Colon (tissue), 2 donors: ENCODE results near the gene PLPP1.

ENCODE experiments used
- FAIRE-seq: peaks from 2 replicates; lab custom pipeline; 2012; peaks lifted over from hg19 to GRCh38; lab: Jason Lieb, UNC
- donor health status: control.
- donor health status: control.

The PLPP1 gene

DNA sequence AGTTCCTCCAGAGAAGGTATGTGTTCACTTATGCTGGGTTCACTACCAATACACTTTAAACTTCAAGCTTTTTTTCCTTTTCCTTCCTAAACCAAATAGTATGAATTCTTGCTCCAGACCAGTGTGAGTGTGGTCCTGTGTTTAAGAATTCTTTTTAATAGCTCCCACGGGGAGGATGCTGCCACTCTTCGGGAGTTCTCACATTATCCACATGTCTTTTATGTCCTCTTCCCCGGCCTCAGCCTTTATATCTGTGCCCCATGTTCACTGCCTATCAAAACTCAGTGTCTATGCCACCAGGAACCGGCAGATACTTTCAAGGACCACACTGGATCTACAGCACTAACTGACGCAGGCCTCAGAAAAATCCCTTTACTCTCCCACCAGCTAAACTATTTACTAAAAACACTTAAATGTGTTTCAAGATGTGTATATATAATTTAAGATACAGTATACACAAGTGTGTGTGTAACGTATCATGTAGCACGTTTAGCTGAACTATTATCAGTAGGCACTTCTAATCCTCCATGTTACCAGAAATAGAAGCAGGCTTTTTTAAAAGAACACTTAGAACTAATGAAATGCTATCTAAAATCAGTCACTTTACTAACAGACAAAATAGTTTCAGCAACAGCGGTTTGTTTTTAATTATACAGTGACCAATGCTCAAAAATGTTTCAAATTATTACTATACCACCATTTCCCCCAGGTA lies 88.0 kb downstream of the PLPP1 start:
- no peak for FAIRE-seq

DNA sequence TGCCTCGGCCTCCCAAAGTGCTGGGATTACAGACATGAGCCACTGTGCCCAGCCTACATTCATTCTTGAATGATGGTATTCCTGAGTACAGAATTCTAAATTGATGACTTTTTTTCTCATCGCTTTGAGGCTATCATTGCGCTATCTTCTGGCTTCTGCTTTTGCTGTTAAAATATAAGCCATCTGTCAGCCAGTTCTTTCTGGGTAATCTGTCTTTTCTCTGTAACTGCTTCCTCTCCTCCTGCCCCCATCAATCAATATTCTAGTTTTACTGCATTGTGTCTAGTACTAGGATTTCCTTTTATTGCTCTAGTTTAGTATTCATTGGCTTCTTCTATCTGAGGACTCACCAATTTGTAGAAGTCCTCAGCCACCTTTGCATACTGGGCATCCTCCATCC lies 89.0 kb downstream of the PLPP1 start:
- no peak for FAIRE-seq

DNA sequence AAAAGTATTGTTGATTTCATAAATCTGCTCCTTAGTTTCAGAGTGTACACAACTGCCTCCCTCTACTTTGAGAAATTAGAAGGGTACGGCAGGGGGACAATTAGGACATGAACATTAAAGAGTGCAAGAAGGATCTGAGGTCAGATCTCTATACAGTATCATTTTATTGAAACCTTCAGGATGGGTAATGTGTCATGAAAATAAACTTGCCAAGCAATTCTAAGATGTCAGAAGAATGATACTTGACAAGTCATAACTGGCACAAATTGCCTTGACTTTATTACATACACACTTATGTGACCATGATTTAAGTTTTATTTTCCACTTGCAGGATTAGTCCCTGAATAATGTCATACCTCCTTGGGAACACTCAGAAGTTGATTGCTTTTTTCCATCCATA lies 92.8 kb downstream of the PLPP1 start:
- no peak for FAIRE-seq

DNA sequence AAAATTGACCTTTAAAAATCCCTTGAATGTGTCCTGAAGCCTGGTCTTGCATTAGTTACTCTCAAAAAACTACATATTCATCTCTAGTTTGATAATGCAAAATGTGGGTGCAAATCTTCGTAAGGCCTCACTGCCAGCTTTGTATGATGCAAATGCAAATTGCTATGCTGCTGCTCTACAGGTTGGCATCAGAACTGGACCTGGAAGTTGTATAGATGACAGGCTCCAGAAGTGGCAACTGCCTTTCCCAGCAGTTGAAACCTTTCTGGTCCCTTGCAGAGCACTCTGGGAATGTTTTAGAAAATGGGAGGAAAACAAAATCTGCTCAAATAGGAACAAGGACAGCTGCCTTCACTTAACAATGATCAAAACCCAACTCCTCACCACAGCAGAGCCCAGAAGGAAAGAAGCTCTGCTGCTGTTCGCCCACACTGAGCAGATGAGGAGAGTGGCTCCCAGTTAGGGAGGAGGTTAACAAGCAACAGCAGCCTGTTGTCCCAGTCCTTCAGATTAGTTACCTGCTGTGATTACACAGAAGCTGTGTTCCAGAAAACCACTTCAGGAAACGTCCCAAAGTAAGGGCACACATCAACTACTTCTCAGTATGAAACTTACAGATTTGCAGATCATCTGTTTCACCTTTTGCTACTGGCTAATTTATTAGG lies 93.5 kb downstream of the PLPP1 start:
- FAIRE-seq, result no peak

DNA sequence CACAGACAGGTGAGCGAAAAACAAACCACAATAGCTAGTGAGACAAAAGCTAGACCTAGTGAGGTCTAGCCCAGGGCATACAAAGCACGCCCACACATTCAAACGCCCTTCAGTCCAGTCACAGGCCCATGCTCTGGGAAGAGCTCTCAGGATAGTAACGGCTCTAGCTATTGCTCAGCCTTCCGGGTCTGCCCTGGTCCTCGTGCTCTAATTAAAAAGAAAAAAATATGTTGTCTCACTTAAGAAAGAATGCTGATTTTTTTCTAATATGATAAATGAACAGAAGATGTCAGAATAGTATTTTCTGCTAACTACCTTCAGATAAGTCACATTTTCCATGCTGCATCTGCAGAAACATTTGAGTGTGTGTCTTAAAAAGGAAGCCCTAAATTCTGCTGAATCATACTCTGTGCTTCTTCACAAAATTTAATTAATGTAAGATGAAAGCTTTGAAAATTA lies 94.5 kb downstream of the PLPP1 start:
- no peak for FAIRE-seq

DNA sequence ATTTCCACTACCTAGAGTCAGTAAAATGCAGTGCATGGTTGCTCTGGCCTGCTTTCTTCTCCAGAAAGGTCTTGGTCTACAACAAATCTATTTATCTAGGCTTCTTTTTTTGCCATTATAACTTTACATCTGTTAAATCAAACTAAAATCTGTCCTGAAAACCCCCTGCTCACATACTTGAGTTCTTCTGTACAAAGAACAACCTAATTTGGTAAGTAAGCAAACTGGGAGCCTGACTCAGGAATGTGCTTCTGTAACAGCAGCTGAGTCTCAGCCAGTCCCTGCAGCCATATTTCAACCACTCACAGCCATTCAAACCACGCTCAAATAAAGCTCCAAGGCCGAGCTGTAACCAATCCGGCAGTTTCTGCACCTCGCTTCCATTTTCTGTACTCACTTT lies 95.8 kb downstream of the PLPP1 start:
- no peak for FAIRE-seq

DNA sequence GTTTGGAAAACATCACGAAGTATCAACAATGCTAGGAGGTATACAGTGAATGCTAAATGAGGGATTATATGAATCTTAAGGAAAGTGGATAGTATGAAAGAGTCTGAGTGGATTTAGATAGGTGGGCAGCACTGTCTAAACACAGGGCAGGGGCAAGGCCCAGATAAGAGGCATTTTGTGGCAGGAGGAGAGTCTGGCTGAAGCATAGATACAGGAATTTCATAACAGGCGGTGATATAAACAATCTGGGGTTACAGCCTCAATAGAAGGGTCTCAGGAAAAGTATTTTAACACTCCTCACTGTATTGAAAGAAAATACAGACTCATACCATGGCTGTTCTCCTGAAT lies 96.9 kb downstream of the PLPP1 start:
- FAIRE-seq, result no peak

DNA sequence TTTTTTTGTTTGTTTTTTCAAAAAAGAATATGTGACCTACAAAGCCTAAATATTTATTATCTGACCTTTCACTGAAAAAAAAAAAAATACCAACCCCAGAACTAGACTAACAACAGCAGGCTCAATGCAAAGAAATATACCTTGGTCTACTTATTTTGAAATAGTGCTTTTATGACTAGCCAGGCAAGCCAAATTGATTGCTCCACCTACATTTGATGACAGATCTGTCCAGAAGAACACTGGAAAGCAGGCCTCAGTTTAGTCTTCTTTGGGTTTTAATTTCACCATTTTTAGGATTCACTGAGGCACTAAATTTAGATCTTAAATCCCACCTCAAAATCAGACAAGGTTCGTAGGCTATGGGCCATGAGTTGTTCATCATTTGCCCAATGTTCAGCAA lies 97.3 kb downstream of the PLPP1 start:
- FAIRE-seq, result no peak

DNA sequence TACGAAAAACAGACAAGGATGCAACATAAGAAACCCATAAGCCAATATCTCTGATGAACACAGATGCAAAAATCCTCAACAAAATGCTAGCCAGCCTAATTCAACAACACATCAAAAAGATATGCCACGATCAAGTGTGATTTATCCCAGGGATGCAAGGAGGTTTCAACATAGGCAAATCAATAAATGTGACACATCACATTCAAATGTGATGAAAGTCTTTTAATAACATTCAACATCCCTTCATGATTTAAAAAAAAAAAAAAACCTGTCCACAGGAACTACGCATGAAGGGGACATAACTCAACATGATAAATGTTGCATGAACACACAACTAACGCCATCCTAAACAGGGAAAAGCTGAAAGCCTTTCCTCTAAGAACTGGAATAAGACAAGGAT lies 102.2 kb downstream of the PLPP1 start:
- FAIRE-seq, result no peak

DNA sequence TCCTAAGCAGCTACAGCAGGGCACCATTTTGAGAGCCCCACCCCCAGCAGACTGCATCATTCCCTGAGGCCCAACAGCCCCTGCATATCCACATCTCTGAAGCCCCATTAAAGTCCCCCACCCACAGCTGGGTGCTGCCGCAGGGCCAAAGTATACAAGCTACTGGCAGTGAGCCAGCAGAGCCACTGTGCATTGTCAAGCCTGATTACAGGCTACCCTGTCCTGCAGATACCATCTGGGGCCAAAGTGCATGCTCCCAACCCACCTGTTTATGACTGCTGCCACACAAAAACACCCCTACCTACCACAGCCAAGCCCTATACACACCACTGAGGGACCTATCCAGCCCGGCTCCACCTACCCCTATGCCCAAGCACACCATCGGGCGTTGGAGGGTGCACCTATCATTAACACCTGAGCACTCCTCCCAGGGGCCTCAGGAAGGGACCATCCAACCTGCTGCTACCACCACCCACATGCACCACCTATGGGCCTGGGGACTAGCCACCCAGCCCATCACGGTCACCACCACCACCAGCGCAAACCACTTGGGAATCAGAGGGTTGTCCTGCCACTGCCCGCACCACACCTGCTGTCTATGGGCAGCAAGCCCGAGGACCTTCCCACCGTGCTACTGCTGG lies 105.0 kb downstream of the PLPP1 start:
- FAIRE-seq, result no peak

DNA sequence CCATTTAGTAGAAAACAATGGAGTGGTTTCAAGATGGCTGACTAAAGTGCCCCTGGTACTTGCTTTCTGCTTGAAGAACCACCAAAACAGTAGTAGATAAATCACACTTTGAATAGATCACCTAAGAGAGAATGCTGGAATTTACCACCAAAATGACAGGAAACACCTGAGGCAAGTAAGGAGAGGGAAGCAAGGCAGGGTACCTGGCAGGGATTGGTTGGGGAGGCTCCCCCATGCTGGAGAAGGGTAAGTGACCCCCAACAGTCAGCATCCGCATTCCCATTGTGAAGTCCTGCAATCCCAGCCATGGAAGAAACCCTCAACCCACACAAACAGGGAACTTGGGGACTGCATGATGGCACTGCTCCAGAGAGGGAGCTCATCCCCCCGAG lies 105.5 kb downstream of the PLPP1 start:
- FAIRE-seq, result no peak

DNA sequence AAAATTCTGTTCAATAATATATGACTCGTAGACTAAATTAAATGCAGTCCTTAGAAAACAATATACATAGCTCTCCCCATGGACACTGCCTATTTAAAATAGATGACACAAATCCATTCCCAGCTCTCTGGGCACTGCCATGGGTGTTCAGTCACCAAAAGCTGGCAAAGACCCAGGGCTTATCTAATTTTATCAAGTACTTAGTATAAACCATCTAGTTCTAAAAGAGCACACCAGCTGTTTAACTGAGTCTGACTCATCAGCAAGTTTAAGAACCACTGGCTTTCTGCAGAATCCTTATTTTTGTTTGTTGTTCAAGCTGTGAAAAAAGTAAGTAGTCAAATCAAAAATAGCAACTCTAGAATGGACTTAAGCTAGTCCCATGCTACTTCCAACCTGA lies 107.6 kb downstream of the PLPP1 start:
- no peak for FAIRE-seq

DNA sequence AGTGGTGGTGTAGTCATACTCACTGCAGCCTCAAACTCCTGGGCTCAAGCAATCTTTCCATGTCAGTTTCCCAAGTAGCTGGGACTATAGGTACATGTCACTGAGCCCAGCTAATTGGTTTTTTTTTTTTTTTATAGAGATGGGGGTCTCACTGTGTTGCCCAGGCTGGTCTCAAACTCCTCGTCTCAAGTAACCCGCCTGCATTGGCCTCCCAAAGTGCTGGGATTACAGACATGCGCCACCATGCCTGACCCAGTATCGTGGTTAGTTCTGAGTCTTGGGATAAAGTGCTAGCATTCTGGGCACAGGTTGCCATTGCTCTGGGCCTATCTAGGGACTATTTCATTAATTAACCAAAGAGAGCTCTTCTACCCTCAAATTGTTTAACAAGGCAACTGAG lies 108.3 kb downstream of the PLPP1 start:
- FAIRE-seq, result no peak

DNA sequence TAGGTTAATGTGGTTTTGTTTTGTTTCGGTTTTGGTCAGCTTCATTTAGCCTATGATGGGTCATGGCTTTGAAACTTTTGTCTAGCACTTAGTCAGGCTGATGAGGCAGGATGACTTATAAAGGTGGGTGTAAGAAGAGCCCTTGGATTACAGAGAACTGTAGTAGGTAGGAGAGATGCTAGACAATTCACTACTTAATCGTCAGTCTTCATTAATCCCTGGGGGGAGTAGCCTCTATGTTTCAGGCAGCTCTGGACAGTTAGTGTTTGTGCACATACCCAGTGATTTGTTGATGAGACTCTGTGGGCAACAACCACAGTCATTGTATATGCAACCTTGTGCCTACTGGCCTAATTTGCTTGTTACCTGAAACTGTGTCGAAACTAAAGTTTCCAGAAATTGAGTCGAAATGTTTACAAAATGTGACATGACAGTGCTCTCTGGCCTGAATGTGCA lies 113.7 kb downstream of the PLPP1 start:
- FAIRE-seq, result no peak

DNA sequence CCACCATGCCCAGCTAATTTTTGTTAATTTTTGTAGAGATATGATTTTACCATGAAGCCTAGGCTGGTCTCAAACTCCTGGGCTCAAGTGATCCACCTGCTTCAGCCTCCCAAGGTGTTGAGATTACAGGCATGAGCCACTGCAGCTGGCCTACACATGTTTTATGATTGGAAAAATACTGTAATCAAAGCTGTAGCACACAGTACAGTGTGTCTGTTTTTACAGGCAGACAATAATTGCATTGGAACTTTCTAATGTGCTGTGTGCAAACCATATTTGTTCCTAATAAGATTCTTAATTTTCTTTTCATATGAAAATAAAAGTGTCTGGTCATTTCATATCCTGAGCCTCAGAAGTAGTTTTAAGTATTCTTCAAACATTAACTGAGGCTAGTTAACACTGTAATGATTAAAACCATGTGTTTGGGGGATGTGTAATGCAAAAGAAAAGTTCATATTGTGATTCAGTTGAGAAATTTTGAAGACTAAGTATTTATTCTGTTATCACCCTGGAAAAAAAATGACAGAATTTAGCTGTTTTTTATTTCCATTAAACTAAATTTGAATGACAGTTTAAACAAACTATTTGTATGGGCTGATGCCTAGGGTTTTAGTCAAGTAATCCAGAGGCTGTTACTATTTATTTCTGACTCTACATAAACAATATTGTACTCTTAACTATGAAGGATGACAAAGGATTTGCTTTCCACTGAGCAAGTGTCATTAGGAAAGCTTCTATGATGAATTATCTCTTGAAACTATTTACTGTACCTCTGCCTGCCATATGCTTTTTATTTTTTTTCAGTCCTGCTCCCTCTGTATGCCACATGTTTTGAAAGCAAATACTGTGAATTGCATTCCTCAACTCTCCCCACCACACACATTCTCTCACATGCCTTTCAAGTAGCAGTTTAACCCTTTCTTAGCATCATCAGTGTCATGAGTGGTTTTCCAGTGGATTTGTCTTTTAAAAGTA lies 115.5 kb downstream of the PLPP1 start:
- FAIRE-seq, result no peak

DNA sequence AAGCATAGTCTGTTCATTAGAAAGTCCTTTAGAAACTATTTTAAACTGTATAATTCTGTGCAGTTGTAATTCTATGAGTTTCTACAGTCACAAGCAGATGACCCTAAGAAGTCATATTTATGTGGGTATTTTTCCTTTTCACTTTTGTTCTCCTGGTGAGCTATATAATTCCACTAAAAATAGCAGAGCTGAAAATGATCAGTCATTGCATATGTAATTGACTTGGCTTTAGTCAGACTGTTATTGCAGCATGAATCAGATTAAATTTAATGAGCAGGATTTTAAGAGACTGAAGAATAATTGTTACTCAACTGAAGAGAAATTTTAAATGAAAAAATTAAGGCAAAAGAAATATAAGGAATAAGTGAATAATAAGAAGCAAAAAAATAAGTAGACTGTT lies 118.5 kb downstream of the PLPP1 start:
- no peak for FAIRE-seq

DNA sequence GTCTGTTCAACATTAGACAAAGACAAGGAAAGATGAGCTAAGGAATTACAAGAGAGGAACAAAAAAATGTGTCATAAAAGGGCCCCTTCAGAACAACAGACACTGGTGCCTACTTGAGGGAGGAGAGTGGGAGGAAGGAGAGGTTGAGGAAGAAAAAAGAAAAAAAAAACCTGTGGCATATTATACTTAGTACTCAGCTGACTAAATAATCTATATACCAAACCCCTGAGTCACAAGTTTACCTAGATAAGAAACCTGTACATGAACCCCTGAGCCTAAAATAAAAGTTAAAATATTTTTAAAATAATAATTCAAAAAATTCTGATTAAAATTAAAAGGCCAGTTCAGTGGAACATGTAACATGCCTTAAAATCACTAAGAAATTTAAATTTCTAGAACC lies 119.7 kb downstream of the PLPP1 start:
- no peak for FAIRE-seq

DNA sequence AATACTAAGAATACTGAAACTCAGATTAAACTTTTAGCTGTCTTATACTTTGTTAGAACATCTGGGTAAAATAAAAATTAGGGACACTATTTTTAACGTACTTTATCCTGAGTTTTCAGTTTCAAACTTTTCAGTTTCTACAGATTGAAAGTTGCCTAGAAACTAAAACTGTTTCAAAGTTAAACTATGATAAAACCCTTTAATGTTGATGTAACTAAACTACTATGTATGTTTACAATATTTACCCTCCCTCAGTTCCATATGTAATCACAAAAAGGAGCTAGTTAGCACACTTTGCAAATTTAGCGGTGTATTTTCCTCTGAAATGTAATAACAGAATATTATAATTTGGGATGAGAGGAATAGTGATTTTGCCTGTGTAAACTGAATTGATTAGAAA lies 121.1 kb downstream of the PLPP1 start:
- FAIRE-seq, result no peak

DNA sequence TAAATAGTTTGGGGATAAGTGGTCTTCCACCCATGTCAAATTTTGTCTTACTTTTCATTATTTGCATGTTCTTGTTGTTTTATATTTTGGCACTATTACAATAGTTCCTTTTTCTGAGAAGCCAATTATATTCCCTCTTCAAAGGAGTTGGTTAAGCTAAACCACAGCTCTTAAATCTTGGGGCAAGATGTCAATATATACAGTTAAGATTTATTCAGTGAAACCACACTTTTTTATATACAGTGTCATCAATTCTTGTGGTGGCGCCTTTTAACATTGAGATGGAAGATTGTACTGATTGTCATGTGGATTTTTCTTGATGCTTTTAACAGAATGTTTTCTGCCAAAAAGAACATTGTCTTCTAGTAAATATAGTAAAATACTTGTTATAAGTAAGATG lies 122.9 kb downstream of the PLPP1 start:
- no peak for FAIRE-seq

DNA sequence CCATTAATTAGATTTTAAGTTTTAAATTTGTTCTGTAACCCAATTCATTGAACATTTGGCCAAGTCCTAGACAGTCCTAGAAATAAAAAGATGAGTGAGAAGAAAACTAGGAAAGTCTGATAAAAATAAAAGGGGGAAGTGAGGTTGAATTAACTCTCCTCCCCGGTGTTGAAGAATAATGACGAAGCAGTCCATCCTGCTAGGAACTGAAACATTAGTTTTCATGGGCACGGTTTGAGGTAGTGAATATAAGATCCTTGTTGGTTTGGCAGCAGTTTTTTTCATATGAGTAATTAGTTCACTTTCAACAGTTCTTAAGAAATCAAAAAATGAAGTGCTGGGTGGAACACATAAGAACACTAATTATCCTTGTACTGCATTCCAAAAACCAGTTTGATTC lies 123.9 kb downstream of the PLPP1 start:
- no peak for FAIRE-seq

DNA sequence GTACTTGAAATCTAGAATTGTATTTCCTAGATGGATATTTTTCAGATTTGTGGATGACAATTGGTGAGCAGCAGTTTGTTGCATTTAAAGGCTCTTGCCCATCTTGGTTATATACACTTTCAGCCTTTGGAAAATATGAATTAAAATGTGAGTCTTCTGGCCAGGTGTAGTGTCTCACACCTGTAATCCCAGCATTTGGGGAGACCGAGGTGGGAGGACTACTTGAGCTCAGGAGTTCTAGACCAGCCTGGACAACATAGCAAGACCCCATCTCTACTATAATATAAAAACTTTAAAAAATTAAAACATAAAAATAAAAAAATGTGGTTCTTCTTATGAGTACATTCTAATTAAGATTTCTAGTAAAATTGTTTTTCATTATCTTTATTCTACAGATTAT lies 125.0 kb downstream of the PLPP1 start:
- no peak for FAIRE-seq

DNA sequence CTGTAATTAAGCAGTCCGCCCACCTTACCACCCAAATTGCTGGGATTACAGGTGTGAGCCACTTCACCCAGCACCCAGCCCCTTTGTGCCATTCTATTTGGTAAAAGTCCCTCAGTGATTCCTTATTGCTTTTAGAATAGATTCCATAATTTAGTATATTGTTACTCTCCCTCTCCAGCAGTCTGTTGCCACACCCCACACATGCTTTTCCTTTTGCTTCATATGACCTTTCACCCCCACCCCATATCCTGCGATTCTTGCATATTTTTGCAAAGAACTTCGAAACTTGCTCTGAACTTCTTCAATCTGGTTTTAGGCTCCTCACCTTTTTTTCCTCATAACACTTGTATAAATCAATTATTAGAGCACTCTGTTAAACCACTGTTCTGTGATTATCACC lies 126.8 kb downstream of the PLPP1 start:
- no peak for FAIRE-seq
